ENCODE measurements around the gene ZKSCAN8.
A peak's percentile ranks its signal among the peaks of the same experiment; 100 is the strongest.
"Not testable (repeated sequence)": the region's sequence is repeated elsewhere in the genome, so short reads cannot be mapped to it uniquely, and the experiment has no call there.

Gene ZKSCAN8

DNA sequence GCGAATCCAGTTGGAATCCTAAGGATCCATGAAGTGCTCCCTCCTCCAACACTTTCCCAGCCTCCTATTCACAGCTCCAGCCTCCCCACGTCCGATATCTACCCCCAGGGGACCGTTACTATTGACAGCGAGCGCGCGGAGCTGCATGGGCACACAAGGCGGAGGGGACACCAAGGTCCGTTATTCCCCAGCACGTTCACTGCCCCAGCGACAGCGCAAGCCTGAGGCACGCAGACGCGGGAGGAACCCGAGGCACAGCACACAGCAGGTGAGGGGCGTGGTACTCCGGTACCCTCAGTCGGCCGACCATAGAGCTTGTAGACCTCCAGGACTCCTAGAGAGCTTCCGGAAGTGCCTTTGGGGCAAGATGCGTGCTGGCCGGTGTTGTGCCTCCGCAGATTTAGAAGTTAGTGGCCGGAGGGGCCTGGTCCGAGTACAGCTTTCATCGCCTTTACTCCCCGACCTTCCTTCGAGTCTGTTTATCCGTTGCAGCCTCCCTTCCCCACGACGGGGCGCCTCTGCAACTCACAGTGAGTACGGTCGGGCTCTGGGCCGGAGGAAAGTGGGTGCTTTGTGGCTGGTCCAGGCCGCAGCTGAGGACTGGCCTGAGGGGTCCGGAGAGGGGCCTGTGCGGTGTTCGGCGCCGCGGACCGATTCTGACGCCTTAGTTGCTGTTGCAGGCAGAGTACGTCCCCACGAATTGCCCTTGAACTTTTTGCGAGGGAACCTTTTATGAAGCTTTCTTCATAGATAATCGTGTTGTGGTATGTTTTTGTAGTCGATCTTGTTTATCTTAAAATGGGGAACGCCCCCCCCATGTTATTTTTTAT is at the start of gene ZKSCAN8:
TSS of gene ZKSCAN8 (plus strand) at position 384 of the 830 bp plus-strand sequence. CDS start 6,525 bp downstream, outside the sequence.
- peak; percentile 93 for DNase-seq (ENCODE audit: low read depth, low spot score)

GRCh38 chr6:28102222-28102621 is 39.5 kb upstream of the ZKSCAN8 start:
- not testable (repeated sequence) for DNase-seq (ENCODE audit: low read depth, low spot score)

DNA sequence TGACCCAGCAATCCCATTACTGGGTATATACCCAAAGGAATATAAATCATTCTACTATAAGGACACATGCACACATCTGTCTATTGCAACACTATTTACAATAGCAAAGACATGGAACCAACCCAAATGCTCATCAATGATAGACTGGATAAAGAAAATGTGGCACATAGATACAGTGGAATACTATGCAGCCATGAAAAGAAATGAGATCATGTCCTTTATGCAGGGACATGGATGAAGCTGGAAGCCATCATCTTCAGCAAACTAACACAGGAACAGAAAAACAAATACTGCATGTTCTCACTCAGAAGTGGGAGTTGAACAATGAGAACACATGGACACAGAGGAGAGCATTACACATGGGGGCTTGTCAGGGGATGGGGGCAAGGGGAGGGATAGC is 39.0 kb upstream of the ZKSCAN8 start:
- DNase-seq (ENCODE audit: low read depth, low spot score): not testable (repeated sequence)

- DNase-seq (ENCODE audit: low read depth, low spot score): peak; percentile 93
These were observed 37.1 kb upstream of the ZKSCAN8 start for GRCh38 chr6:28104392-28105244.

- DNase-seq (ENCODE audit: low read depth, low spot score): no peak
These were observed 36.4 kb upstream of the ZKSCAN8 start for GRCh38 chr6:28105245-28105639.

GRCh38 chr6:28107506-28107905 is 34.2 kb upstream of the ZKSCAN8 start:
- DNase-seq (ENCODE audit: low read depth, low spot score): no peak

DNA sequence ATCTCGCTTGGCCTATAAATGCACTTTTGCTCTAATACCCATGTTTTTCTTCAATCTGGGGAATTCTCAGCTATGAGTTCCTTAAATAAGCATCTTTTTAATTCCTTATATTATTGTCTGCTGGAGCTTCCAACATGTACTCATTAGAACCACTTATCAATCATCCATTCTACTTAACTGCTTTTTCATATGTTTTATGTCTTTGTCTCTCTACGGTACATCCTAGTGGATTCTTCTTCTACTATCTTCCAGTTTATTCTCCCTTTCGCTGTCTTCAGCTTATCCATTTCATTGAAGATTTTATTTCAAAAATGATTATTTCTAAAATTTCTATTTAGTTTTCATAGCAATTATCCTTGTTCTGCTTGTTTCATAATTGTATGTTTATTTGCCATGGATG is 29.7 kb upstream of the ZKSCAN8 start:
- no peak for DNase-seq (ENCODE audit: low read depth, low spot score)

DNA sequence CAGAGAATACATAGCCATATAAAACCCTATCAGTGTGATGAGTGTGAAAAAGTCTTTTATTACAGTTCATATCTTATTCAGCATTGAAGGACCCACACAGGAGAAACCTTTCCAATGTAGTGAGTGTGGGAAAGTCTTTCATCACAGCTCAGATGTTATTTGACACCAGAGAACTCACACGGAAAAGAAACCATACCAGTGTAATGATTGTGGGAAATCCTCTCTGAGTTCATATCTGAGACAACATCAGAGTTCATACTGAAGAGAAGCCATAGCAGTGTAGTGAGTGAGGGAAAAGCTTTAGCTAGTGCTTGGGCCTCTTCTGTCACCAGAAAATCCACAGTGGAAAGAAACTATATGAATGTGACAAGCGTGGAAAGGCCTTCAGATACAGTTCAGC is 25.9 kb upstream of the ZKSCAN8 start:
- DNase-seq (ENCODE audit: low read depth, low spot score): no peak

GRCh38 chr6:28117386-28118050 is 24.2 kb upstream of the ZKSCAN8 start:
- DNase-seq (ENCODE audit: low read depth, low spot score): no peak

DNA sequence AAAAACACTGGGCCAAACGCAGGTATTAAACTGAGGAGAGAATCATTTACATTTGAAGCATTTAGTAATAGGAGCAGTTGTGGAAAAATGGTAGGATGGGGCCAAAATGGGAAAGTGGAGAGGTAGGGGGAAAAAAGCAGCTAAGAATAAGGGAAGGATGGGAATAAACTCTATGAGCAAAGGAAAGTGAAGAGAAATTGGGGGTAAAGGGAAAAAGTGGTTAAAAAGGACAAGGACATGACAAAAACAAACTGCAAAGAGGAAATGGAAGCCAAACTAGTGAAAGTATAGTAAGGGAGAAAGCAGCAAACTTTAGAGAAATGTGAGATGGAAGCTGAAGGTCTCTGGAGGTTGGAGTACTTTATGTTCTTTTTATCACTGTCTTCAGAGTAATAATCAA is 23.5 kb upstream of the ZKSCAN8 start:
- DNase-seq (ENCODE audit: low read depth, low spot score): no peak

- no peak for DNase-seq (ENCODE audit: low read depth, low spot score)
These were observed 19.8 kb upstream of the ZKSCAN8 start for GRCh38 chr6:28121876-28122275.

DNA sequence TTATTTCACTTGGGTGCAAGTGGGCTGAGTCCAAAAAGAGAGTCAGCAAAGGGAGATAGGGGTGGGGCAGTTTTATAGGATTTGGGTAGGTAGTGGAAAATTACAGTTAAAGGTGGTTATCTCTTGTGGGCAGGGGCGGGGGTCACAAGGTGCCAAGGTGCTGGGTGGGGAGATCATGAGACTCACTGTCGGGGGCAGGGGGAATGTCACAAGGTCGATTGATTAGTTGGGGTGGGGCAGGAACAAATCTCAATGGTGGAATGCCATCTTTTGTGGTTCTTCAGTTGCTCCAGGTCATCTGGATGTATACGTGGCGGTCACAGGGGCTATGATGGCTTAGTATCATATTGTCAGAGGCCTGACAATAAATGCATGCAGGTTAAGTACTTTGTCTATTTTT is 19.4 kb upstream of the ZKSCAN8 start:
- not testable (repeated sequence) for DNase-seq (ENCODE audit: low read depth, low spot score)

DNA sequence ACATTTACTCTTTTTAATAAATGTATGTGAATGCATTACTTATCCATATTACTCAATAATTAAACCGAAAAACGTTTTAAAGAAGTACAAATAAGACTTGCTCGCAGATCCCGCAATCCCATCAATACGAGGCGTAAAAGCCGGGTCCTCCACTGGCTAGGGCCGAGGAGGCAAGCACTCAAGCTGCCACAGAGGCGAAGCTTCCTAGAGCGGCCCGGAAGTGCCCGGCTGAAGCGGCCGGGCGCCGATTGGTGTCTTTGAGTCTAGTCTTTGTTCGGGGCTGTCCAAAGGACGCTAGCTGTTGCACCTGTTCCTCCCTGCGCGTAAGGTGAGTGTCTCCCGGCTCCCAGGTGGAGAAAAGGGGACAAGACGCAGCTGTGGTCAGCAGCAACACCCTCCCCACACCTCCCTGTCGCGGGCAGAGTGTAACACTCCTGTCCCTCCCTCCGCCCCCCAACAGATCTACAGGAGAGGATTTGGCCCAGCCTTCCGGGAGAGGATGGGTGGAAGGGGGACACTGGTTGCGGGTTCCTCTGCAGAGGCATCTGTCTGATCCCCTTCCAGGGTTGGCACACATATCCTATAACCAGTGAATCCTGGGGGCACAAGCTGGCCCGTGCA is 17.2 kb upstream of the ZKSCAN8 start, which contains the start of gene ZSCAN16:
TSS of gene ZSCAN16 (plus strand) at position 260 of the 621 bp plus-strand sequence. CDS start 835 bp downstream, outside the sequence.
- peak; percentile 92 for DNase-seq (ENCODE audit: low read depth, low spot score)

- no peak for DNase-seq (ENCODE audit: low read depth, low spot score)
These were observed 16.7 kb upstream of the ZKSCAN8 start for GRCh38 chr6:28124971-28125353.

GRCh38 chr6:28125401-28125800 is 16.3 kb upstream of the ZKSCAN8 start:
- no peak for DNase-seq (ENCODE audit: low read depth, low spot score)

- DNase-seq (ENCODE audit: low read depth, low spot score): peak; percentile 46
These were observed 7.7 kb upstream of the ZKSCAN8 start for GRCh38 chr6:28134015-28134414.

GRCh38 chr6:28134716-28135115 is 7.0 kb upstream of the ZKSCAN8 start:
- DNase-seq (ENCODE audit: low read depth, low spot score): no peak

GRCh38 chr6:28135393-28135792 is 6.3 kb upstream of the ZKSCAN8 start:
- no peak for DNase-seq (ENCODE audit: low read depth, low spot score)

DNA sequence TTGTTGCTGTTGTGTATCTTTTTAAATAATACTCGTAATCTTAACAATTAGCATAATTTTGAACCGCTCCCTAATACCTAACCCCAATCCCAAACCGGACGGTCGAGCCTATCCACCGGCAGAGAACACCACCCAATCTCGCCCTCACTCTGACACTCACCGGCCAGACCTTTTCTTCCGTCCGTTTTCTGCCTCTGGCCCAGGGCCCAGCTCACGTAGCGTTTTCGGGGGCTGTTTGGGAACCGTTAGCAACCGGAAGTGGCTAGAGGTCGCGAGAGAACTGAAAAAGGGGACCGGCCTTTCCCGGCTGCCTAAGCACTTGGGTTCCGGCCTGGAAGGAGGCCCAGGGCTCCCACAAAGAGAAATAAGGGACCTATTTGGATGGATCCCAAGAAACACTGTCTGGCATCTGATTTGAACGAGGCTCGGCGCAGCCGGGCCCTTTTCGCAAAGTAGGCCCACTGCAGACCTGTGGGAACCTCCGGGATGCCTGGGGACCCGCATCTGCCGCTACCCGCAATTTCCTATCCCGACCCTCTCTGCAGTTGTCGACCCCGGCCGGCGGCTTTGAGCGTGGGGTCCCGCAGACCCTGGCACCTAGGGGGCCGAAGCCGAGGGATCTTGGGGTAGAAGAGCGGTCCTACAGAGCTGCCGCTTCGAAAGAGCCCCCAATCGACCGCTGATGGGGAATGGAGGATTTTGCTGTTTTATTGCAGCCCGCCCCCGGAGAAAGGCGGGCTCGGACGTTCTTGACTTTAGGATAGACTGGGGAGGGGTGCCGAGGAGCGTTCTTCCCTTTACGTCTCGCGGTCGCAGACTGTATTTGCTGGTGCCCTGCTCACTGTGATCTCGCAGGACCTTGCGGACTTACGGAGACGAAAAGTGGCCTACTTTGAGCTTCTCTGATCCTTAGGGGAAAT is 4.8 kb upstream of the ZKSCAN8 start:
- peak; percentile 96 for DNase-seq (ENCODE audit: low read depth, low spot score)

DNA sequence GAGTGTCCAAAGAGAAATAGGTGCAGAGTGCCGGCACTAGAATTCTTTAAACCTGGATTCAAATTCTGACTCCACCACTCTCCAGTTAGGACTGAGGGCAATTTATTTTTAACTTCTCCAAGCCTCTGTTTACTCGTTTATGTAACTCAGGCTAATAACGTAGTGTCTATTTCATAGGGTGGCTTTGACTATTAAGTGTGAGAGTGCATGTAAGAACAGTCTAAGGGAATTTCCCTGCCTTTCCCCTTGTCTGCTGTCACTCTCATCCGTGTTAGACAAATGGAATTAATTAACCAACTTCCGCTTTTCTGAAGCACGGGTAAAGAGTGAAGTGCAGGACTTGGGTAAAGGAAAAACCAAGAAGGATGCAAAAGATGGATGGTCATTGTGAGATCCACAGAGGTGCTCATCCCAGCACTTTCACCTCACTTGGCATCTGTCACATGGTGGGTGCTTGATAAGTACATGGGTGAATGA is 4.1 kb upstream of the ZKSCAN8 start:
- no peak for DNase-seq (ENCODE audit: low read depth, low spot score)

All from astrocyte of the hippocampus (primary cell).